GM18870 (cell line): Measurements from ENCODE around the gene ITGB6.
"Not testable (repeated sequence)": the region's sequence is repeated elsewhere in the genome, so short reads cannot be mapped to it uniquely, and the experiment has no call there.

ENCODE experiments used
- ATAC-seq: cut with Tn5 transposase; IDR thresholded peaks from one replicate; pipeline ENCODE4 v1.9.1; 2021; ENCODE audit warnings: moderate library complexity; ENCODE audit not compliant: unreplicated experiment

ITGB6 gene

GRCh38 chr2:160194946-160195345 is 5.1 kb downstream of the ITGB6 start:
- ATAC-seq = no peak

- ATAC-seq = no peak
Measured at GRCh38 chr2:160194351-160194750, 5.7 kb downstream of the ITGB6 start.

- not testable (repeated sequence) for ATAC-seq
Measured at GRCh38 chr2:160181146-160181836, 18.8 kb downstream of the ITGB6 start.

GRCh38 chr2:160180690-160181089 is 19.4 kb downstream of the ITGB6 start:
- ATAC-seq = not testable (repeated sequence)

GRCh38 chr2:160180172-160180571 is 19.9 kb downstream of the ITGB6 start:
- no peak for ATAC-seq

- ATAC-seq = no peak
Measured at GRCh38 chr2:160175169-160176134, 24.6 kb downstream of the ITGB6 start.

GRCh38 chr2:160174322-160174721 is 25.8 kb downstream of the ITGB6 start:
- ATAC-seq = no peak

- ATAC-seq = no peak
Measured at GRCh38 chr2:160169988-160170387, 30.1 kb downstream of the ITGB6 start.

GRCh38 chr2:160169471-160169870 is 30.6 kb downstream of the ITGB6 start:
- no peak for ATAC-seq

- no peak for ATAC-seq
Measured at GRCh38 chr2:160168878-160169277, 31.2 kb downstream of the ITGB6 start.

- ATAC-seq = no peak
Measured at GRCh38 chr2:160167089-160167740, 32.9 kb downstream of the ITGB6 start.

- ATAC-seq = no peak
Measured at GRCh38 chr2:160165996-160166395, 34.1 kb downstream of the ITGB6 start.

GRCh38 chr2:160165081-160165480 is 35.0 kb downstream of the ITGB6 start:
- no peak for ATAC-seq

GRCh38 chr2:160157861-160158829 is 41.9 kb downstream of the ITGB6 start:
- no peak for ATAC-seq

- no peak for ATAC-seq
Measured at GRCh38 chr2:160156665-160157064, 43.4 kb downstream of the ITGB6 start.

- no peak for ATAC-seq
Measured at GRCh38 chr2:160156100-160156499, 44.0 kb downstream of the ITGB6 start.

GRCh38 chr2:160148419-160148818 is 51.7 kb downstream of the ITGB6 start:
- ATAC-seq = not testable (repeated sequence)

- no peak for ATAC-seq
Measured at GRCh38 chr2:160145471-160145870, 54.6 kb downstream of the ITGB6 start.

GRCh38 chr2:160144280-160144990 is 55.6 kb downstream of the ITGB6 start:
- ATAC-seq = no peak

GRCh38 chr2:160142472-160142871 is 57.6 kb downstream of the ITGB6 start:
- ATAC-seq = no peak
